Upper lobe of right lung (tissue), 1 donor: ENCODE measurements around the gene GRIN1. TPM values are rescaled to one million over a fixed set of nuclear protein-coding genes. Genes with fewer than 3 reads are reported as not detected.

Source experiments
- ATAC-seq: fragments of 200-7000 bp; cut with Tn5 transposase; one replicate; pipeline ENCODE4 v1.9.1; 2020; ENCODE audit warnings: mild to moderate bottlenecking, moderate library complexity
- DNase-seq: peaks from one replicate; pipeline ENCODE4 v3.0.0-alpha.2; 2020
- H3K27ac ChIP-seq: fragments of 200-600 bp; one replicate; pipeline ENCODE4 v1.8.0; 2022
- H3K27me3 ChIP-seq: fragments of 200-600 bp; one replicate; pipeline ENCODE4 v1.8.0; 2022; ENCODE audit warnings: mild to moderate bottlenecking
- H3K36me3 ChIP-seq: fragments of 200-600 bp; one replicate; pipeline ENCODE4 v1.8.0; 2022
- H3K4me1 ChIP-seq: fragments of 200-600 bp; one replicate; pipeline ENCODE4 v1.8.0; 2022
- H3K4me3 ChIP-seq: fragments of 200-600 bp; one replicate; pipeline ENCODE4 v1.8.0; 2022; ENCODE audit warnings: mild to moderate bottlenecking
- H3K9me3 ChIP-seq: fragments of 200-600 bp; one replicate; pipeline ENCODE4 v1.8.0; 2022
- CTCF ChIP-seq: fragments of 200-600 bp; IDR thresholded peaks from one replicate; pipeline ENCODE4 v1.8.0; 2022; ENCODE audit warnings: antibody characterized with exemption
- intact Hi-C: fragments of 100-400 bp; cut with DNase I; formaldehyde crosslinking; loops from one replicate; pipeline ENCODE4 v1.11.0; 2022
- total RNA-seq: library from RNA; stranded (reverse); fragmentation: NEBNext Ultra II Directional; extraction: Animal tissue kit (Norgen Biotek cat#: 25700); gene quantifications from one replicate; pipeline ENCODE4 v1.2.1, GENCODE V29; 2021
- donor health status: DM: no; HTN: yes; CAD: no; lungs with severe emphysema.

The GRIN1 gene
- total RNA-seq, 1 donor from 2014 or later: 0.64 TPM

GRCh38 chr9:137168904-137169856 is 30.2 kb downstream of the GRIN1 start:
- no peaks in the 10 kb centered on the region for H3K36me3 ChIP-seq
- peaks cover 87% of the 10 kb centered on the region for H3K27me3 ChIP-seq
- TF ChIP-seq CTCF: no peak
- peaks cover 14% of the 10 kb centered on the region for H3K4me1 ChIP-seq
- H3K27ac ChIP-seq: no peak overlapping the region
- ATAC-seq: peak; percentile 38
- H3K9me3 ChIP-seq: no peaks in the 10 kb centered on the region
- H3K4me3 ChIP-seq: peak overlapping the region; percentile 29
- no peak for DNase-seq
- intact Hi-C loops: no loop called here

- H3K4me3 ChIP-seq: peak within 1 kb of the TSS; percentile 29
- no peak for DNase-seq
- H3K27ac ChIP-seq: no peak within 1 kb of the TSS
- TF ChIP-seq CTCF: no peak
- H3K9me3 ChIP-seq: no peaks in the 10 kb centered on the region
- peaks cover 80% of the 10 kb centered on the region for H3K27me3 ChIP-seq
- ATAC-seq: no peak
- intact Hi-C loops: no loop called here
- H3K36me3 ChIP-seq: no peaks in the 10 kb centered on the region
- peaks cover 14% of the 10 kb centered on the region for H3K4me1 ChIP-seq
Observed at GRCh38 chr9:137169896-137170358, 31.0 kb downstream of the GRIN1 start, which contains the start of gene LRRC26. LRRC26 (minus strand) TSS chr9:137170051; CDS start chr9:137169943, 108 bp downstream.

GRCh38 chr9:137170486-137171148 is 31.7 kb downstream of the GRIN1 start:
- Histone ChIP-seq H3K4me1 (peaks cover 14% of the 10 kb centered on the region), H3K27me3 (peaks cover 73% of the 10 kb centered on the region), H3K9me3 (no peaks in the 10 kb centered on the region), H3K36me3 (no peaks in the 10 kb centered on the region), H3K27ac (no peak overlapping the region), H3K4me3 (no peak overlapping the region)
- DNase-seq (no peak), ATAC-seq (no peak)
- intact Hi-C loops: no loop called here
- no peak for TF ChIP-seq CTCF

- DNase-seq: no peak
- ATAC-seq: no peak
- no peaks in the 10 kb centered on the region for H3K36me3 ChIP-seq
- intact Hi-C loops: no loop called here
- TF ChIP-seq CTCF: no peak
- no peak overlapping the region for H3K4me3 ChIP-seq
- H3K27ac ChIP-seq: no peak overlapping the region
- no peaks in the 10 kb centered on the region for H3K9me3 ChIP-seq
- H3K27me3 ChIP-seq: peaks cover 66% of the 10 kb centered on the region
- peaks cover 14% of the 10 kb centered on the region for H3K4me1 ChIP-seq
Observed at GRCh38 chr9:137171149-137171900, 32.4 kb downstream of the GRIN1 start.
